ENCODE data around the gene SLX9.

GRCh38 chr21:44975720-44976555, 36.1 kb downstream of the SLX9 start:
- TF ChIP-seq CTCF (IDR thresholded peaks at IDR 0.05) = no peak
- TF ChIP-seq ZFX (IDR thresholded peaks at IDR 0.05; ENCODE audit: borderline replicate concordance) = no peak
